Neural cell (in vitro differentiated cells): ENCODE measurements around the gene FLYWCH2.

Experiments
- CTCF ChIP-seq: fragments of 450-650 bp; IDR thresholded peaks from 2 replicates; pipeline ENCODE4 v1.5.1; 2014; ENCODE audit warnings: antibody characterized with exemption, mild to moderate bottlenecking, moderate library complexity; ENCODE audit not compliant: poor library complexity, severe bottlenecking
- EP300 ChIP-seq: fragments of 450-650 bp; conservative IDR thresholded peaks from 2 replicates; pipeline ENCODE4 v1.6.1; 2014; ENCODE audit warnings: antibody characterized with exemption, mild to moderate bottlenecking, moderate library complexity; ENCODE audit not compliant: poor library complexity, severe bottlenecking
- REST ChIP-seq: IDR thresholded peaks from 2 replicates; pipeline ENCODE4 v1.6.1; 2012; ENCODE audit warnings: borderline replicate concordance

DNA sequence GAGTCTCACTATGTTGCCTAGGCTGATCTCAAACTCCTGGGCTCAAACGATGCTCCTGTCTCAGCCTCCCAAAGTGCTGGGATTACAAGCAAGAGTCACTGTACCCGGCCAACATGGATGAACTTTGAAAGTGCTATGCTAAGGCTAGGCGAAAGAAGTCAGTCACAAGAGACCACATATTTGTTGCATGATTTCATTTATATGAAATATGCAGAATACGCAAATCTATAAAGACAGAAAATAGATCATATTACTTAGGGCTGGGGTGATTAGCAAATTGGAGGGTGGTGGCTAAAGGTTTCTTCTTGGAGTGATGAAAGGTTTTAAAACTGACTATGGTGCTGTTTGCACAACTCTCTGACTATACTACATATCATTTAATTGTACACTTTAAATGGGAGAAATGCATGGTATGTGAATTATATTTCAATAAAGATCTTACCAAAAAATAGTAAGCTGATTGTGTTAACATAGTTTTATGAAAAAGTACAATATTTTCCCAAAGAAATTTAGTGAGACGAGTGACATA, 27.5 kb downstream of the FLYWCH2 start:
- TF ChIP-seq CTCF (no peak), EP300 (no peak), REST (no peak)
